PC-3 (cell line): ENCODE measurements around the gene AFMID.

Experiments
- EZH2 ChIP-seq: fragments of 300-600 bp; sonication (generic); IDR thresholded peaks from one replicate; pipeline ENCODE4 v1.6.1; 2017; ENCODE audit warnings: antibody characterized with exemption, mild to moderate bottlenecking, low read length; ENCODE audit not compliant: unreplicated experiment
- EZH2phosphoT487 ChIP-seq: fragments of 300-600 bp; sonication (generic); IDR thresholded peaks from 2 replicates; pipeline ENCODE4 v1.6.1; 2018; ENCODE audit warnings: mild to moderate bottlenecking, antibody characterized with exemption, low read length, borderline replicate concordance
- TF ChIP-seq, protein P1 (sequence below): fragments of 300-600 bp; sonication (generic); conservative IDR thresholded peaks from 2 replicates; pipeline ENCODE4 v1.5.1; 2017; ENCODE audit warnings: antibody characterized with exemption, low read depth, mild to moderate bottlenecking, low read length

DNA sequence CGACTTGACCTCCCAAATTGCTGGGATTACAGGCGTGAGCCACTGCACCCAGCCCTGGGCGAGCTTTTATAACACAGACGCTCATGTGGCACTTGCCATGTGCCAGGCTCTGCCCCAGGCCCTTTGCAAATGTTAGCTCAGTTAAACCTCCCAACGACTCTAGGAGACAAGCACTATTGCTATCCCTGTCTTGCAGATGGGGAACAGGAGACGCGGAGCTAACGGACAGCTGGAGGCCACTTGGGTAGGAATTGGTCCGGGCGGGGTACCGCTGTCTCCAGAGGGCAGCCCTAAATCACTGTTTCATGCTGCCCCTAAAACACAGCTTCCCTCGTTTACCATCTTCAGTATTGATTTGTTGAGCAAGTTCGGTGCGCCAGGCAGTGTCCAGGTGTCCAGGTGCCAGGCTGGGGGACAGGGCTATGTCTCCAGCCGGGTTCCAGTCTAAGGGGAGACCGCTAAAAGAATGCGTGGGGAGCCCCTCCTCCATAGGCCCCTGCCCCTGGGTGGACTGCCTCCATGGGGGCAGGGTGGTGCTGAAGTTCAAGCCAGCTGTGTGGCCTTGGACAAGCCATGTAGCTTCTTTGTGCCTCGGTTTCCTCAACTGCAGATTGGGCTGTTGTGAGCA lies 68.0 kb downstream of the AFMID start:
- TF ChIP-seq, protein P1, sequence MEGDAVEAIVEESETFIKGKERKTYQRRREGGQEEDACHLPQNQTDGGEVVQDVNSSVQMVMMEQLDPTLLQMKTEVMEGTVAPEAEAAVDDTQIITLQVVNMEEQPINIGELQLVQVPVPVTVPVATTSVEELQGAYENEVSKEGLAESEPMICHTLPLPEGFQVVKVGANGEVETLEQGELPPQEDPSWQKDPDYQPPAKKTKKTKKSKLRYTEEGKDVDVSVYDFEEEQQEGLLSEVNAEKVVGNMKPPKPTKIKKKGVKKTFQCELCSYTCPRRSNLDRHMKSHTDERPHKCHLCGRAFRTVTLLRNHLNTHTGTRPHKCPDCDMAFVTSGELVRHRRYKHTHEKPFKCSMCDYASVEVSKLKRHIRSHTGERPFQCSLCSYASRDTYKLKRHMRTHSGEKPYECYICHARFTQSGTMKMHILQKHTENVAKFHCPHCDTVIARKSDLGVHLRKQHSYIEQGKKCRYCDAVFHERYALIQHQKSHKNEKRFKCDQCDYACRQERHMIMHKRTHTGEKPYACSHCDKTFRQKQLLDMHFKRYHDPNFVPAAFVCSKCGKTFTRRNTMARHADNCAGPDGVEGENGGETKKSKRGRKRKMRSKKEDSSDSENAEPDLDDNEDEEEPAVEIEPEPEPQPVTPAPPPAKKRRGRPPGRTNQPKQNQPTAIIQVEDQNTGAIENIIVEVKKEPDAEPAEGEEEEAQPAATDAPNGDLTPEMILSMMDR = no peak
- TF ChIP-seq EZH2phosphoT487 = no peak
- no peak for TF ChIP-seq EZH2
